Calu3 (cell line): Measurements from ENCODE around the gene RNF217. TPM values are rescaled to one million over a fixed set of nuclear protein-coding genes. Genes with fewer than 3 reads are reported as not detected.

Experiments used
- BruUV-seq: library from RNA; stranded (reverse); fragments of 400-500 nt; replicated peaks from 2 replicates; lab custom pipeline; 2021; lab: Mats Ljungman, UMichigan
- CTCF ChIA-PET: fragments of 300-600 bp; sonication (Branson Sonifier 250); formaldehyde crosslinking; loops from one replicate; lab custom pipeline; 2022; ENCODE audit warnings: antibody characterized with exemption; lab: Charles Lee
- DNase-seq: peaks from one replicate; pipeline ENCODE4 v3.0.0; 2022
- H3K27ac Mint-ChIP-seq: one replicate; pipeline ENCODE4 v1.8.0; 2022; ENCODE audit warnings: mixed read lengths; ENCODE audit not compliant: unreplicated experiment
- H3K27me3 Mint-ChIP-seq: one replicate; pipeline ENCODE4 v1.8.0; 2022; ENCODE audit warnings: mixed read lengths; ENCODE audit not compliant: unreplicated experiment
- H3K36me3 Mint-ChIP-seq: one replicate; pipeline ENCODE4 v1.8.0; 2022; ENCODE audit warnings: mild to moderate bottlenecking, moderate library complexity, mixed read lengths; ENCODE audit not compliant: insufficient read depth, unreplicated experiment
- H3K4me1 Mint-ChIP-seq: one replicate; pipeline ENCODE4 v1.8.0; 2022; ENCODE audit warnings: mild to moderate bottlenecking, low read depth, mixed read lengths; ENCODE audit not compliant: unreplicated experiment
- H3K4me3 Mint-ChIP-seq: one replicate; pipeline ENCODE4 v1.8.0; 2022; ENCODE audit warnings: mild to moderate bottlenecking, low read depth, moderate library complexity, mixed read lengths; ENCODE audit not compliant: unreplicated experiment
- H3K9me3 Mint-ChIP-seq: one replicate; pipeline ENCODE4 v1.8.0; 2022; ENCODE audit warnings: low read depth, mixed read lengths; ENCODE audit not compliant: unreplicated experiment
- intact Hi-C: fragments of 100-400 bp; cut with micrococcal nuclease; formaldehyde crosslinking; loops from one replicate; pipeline ENCODE4 v1.10.0; 2022; ENCODE audit not compliant: unreplicated experiment
- total RNA-seq: library from RNA; stranded (reverse); gene quantifications from 2 replicates; pipeline ENCODE4 v1.2.3, GENCODE V29; 2022
- TF ChIP-seq, protein P1 (sequence below): fragments of 200-600 bp; IDR thresholded peaks from one replicate; pipeline ENCODE4 v1.8.0; 2022; ENCODE audit warnings: antibody characterized with exemption; ENCODE audit not compliant: unreplicated experiment

The RNF217 gene
- total RNA-seq, 1 experiment from 2014 or later, result 15.4 TPM

DNA sequence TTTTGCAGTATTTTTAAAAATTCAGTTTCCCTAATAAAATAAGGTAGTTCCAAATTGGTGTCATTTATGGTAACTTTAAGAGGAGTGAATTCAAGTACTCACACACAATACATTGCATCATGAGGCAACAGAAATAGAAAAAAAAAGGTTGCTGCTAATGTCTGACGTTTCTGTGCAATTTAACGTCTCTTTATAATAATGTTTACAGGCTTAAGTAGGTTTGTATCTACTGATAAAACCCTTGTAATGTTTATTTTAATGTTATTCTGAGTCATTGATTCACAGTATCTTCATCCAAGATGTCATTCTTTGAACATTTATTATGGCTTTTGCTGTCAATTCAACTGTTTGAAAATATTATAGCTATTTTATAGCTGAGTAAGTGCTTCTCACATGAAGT is 86.0 kb downstream of the RNF217 start:
- no peak overlapping the region for H3K4me3 Mint-ChIP-seq
- no peak overlapping the region for H3K27ac Mint-ChIP-seq
- H3K9me3 Mint-ChIP-seq, result no peaks in the 10 kb centered on the region
- H3K36me3 Mint-ChIP-seq, result no peaks in the 10 kb centered on the region
- no peaks in the 10 kb centered on the region for H3K27me3 Mint-ChIP-seq
- no TSS peak for BruUV-seq
- no peak for DNase-seq
- intact Hi-C loops, result no loop called here
- CTCF ChIA-PET, result no interaction called here
- no peaks in the 10 kb centered on the region for H3K4me1 Mint-ChIP-seq
- TF ChIP-seq, protein P1, sequence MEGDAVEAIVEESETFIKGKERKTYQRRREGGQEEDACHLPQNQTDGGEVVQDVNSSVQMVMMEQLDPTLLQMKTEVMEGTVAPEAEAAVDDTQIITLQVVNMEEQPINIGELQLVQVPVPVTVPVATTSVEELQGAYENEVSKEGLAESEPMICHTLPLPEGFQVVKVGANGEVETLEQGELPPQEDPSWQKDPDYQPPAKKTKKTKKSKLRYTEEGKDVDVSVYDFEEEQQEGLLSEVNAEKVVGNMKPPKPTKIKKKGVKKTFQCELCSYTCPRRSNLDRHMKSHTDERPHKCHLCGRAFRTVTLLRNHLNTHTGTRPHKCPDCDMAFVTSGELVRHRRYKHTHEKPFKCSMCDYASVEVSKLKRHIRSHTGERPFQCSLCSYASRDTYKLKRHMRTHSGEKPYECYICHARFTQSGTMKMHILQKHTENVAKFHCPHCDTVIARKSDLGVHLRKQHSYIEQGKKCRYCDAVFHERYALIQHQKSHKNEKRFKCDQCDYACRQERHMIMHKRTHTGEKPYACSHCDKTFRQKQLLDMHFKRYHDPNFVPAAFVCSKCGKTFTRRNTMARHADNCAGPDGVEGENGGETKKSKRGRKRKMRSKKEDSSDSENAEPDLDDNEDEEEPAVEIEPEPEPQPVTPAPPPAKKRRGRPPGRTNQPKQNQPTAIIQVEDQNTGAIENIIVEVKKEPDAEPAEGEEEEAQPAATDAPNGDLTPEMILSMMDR, result no peak

- no peak for DNase-seq
- H3K4me1 Mint-ChIP-seq, result no peaks in the 10 kb centered on the region
- no peaks in the 10 kb centered on the region for H3K36me3 Mint-ChIP-seq
- H3K27ac Mint-ChIP-seq, result no peak overlapping the region
- no peaks in the 10 kb centered on the region for H3K9me3 Mint-ChIP-seq
- intact Hi-C loops, result no loop called here
- H3K27me3 Mint-ChIP-seq, result no peaks in the 10 kb centered on the region
- CTCF ChIA-PET, result no interaction called here
- no peak overlapping the region for H3K4me3 Mint-ChIP-seq
- BruUV-seq, result no TSS peak
- TF ChIP-seq, protein P1, result no peak
Measured at GRCh38 chr6:125050663-125051318, 88.6 kb downstream of the RNF217 start.

DNA sequence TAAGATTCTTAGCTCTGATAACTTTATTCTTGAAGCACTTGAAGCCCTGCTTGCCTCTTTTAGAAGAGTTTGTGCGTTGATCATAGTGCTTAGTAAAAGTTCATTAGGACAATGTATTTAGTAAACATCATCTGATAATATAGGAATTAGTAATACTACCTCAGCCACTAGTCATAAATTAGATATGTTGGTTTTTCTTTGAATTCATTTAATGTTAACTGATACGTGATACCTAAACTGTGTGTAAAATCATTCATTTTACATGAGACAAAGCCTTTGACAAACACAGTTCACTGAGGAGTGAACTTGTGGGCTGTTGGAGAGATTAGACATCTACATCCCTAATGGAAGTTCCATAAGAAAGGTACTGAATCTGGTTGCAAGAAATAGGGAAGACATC is 91.6 kb downstream of the RNF217 start:
- Mint-ChIP-seq H3K4me3 (no peak overlapping the region), H3K36me3 (no peaks in the 10 kb centered on the region), H3K27ac (no peak overlapping the region), H3K27me3 (no peaks in the 10 kb centered on the region), H3K4me1 (no peaks in the 10 kb centered on the region), H3K9me3 (no peaks in the 10 kb centered on the region)
- no peak for DNase-seq
- CTCF ChIA-PET, result no interaction called here
- TF ChIP-seq, protein P1, result no peak
- intact Hi-C loops, result no loop called here
- no TSS peak for BruUV-seq

DNA sequence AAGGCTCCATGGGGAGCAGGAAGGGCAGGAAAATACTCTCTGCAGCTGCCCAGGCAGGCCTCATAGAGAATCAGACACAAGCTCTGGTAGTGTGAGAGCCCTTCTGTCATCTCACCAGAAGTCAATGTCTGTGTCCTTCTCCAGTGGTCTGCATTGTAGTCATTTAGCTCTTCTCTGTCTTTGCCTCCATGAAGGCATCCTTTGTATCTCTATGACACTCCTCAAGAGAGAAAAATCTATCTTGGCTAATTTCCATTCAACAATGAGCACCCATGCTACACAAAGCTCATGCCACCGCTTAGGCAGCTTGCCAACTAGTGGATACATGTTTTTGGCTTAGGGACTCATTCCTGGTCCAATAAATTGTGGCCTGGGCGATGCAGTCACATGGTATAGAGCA is 92.1 kb downstream of the RNF217 start:
- CTCF ChIA-PET, result no interaction called here
- H3K4me3 Mint-ChIP-seq, result no peak overlapping the region
- no peaks in the 10 kb centered on the region for H3K27me3 Mint-ChIP-seq
- H3K4me1 Mint-ChIP-seq, result no peaks in the 10 kb centered on the region
- TF ChIP-seq, protein P1, result no peak
- BruUV-seq, result no TSS peak
- no peak overlapping the region for H3K27ac Mint-ChIP-seq
- H3K36me3 Mint-ChIP-seq, result no peaks in the 10 kb centered on the region
- DNase-seq, result no peak
- H3K9me3 Mint-ChIP-seq, result no peaks in the 10 kb centered on the region
- intact Hi-C loops, result no loop called here
